ENCODE data around the gene KRT14.
"Not testable (repeated sequence)": the region's sequence is repeated elsewhere in the genome, so short reads cannot be mapped to it uniquely, and the experiment has no call there.

Gene KRT14

GRCh38 chr17:41544935-41545334, 41.8 kb downstream of the KRT14 start:
- no peak for DNase-seq

DNA sequence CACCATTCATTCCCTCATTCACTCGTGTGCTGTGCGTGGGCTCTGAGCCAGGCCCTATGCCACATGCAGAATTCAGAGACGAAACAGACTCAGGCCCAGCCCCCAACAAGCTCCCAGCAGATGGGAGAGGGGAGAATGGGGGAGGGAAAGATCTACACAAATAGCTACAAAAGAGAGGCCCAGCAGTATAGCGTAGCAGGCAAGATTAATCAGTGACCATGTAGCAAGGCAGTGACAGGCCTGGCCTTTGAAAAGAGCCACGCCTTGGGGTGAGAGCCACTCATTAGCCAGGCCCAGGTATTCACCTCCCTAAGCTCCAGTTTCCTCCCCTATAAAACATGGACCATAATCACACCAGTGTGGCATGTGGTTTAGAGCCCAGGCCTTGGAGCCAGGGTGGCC, 42.2 kb downstream of the KRT14 start:
- DNase-seq, result peak; percentile 31 to 81 (median 51)

DNA sequence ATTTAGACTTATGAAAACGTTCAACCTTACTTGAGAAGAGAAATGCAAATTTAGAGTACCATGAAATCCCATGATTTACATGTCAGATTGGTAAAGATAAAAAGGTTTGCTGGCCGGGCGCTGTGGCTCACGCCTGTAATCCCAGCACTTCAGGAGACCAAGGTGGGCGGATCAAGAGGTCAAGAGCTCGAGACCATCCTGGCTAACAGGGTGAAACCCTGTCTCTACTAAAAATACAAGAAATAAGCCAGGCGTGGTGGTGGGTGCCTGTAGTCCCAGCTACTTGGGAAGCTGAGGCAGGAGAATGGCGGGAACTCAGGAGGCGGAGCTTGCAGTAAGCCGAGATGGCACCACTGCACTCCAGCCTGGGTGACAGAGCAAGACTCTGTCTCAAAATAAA, 43.9 kb downstream of the KRT14 start:
- not testable (repeated sequence) for DNase-seq

- DNase-seq, result no peak
Measured at GRCh38 chr17:41542357-41542756, 44.3 kb downstream of the KRT14 start.

DNA sequence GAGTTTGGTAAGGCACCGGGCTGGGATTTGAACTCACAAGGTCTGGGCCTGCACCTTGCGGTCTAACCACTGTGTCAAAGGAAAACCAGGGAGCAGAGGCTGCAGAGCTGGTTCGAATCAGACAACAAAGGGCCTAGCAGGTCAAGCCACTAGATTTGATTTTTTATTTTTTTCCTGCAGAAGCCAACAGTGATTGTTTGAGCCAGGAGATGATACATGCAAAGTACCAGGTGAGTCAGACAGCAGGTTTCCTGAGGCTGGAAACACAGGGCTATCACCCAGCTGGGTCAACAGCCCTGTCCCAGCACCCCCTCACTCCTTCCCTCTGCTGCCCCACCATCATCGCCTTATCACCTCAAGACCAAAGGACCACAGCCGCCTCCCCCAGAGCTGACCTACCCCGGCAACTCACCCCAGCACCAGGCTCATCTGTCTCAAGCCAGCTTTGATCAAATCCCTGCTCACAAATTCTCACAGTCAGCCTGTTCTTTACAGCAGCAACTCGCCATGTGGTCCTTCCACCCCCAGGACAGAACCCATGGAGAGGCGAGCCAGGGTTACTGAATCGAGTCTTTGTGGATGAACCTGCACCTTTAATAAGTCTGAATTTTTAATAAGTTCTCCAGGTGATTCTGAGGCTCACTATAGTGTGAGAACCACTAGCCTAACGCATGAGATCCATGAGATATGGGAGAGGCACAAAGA, 45.6 kb downstream of the KRT14 start:
- peak in 1 of 3 experiments; percentile 49 for DNase-seq

DNA sequence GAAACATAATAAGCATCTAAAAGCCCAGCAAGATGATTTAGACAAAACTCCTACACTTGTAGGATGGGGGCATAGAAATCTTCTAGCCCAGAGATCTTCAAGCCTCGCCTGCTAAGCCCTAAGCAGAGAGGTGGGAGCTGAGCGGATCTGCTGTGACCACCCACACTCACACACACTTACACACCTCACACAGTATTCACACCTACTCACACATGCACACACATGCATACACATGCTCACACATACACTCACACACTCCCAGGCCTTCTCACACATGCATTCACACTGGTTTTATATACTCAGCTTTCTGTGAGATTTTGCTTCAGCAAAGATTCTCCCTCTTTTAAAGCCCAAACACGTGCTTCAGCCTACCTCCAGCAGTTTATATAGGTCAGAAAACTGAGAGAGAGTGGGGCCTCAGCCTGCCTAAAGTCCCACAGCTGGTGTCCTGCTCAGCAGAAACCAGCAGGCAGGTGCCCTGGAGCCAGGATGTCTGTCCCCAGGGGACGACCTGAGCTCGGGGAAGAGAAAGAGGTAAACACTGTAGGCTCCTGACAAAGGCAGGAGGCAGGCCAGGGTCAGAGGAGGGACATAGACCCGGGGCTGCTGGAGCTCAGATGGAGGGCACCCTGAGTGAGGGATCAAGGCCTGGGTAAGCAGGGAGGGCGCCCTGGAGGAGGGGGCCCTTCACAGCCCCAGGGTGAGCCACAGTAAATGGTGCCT, 46.6 kb downstream of the KRT14 start:
- peak; percentile 36 to 83 (median 65) for DNase-seq

DNA sequence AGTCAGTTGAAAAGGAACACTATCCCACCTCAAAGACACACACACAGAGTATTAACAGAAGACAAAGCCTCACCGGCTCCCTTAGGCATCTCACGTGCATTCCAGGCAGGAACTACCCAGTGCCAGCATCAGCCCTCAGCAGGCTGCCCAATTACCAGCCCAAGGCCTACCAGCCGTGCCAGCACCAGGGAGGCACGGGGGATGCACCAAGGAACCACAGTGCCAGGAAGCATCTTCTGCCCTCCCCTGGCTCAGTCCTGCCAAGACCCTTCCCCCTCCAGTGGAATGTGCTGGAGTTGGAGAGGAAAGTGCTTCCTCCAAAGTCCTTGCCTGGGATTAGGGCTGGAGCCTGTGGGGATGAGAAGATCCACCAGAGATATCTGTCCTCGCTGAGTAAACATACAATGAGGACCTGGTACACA, 47.6 kb downstream of the KRT14 start:
- no peak for DNase-seq

DNA sequence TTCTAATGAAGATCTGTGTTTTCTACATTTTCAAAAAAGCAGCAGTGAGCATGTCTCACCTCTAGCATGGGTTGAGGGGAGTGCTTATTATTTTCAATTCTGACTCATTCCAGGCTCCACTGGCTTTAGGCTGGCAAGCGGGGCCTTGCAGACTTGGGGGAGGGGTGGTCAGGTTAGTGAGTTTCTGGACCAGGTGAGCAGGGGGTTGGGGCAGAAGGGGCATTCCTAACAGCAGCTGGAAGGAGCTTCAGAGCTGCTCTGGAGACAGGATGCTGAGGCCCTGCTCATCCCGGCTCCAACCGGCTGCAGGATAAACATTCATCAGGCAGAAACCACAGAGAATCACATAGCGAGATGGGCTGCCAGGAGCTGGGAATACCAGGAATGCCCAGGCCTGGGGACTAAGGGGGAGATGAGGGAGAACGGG, 48.1 kb downstream of the KRT14 start:
- DNase-seq, result peak in 1 of 3 experiments; percentile 28

DNA sequence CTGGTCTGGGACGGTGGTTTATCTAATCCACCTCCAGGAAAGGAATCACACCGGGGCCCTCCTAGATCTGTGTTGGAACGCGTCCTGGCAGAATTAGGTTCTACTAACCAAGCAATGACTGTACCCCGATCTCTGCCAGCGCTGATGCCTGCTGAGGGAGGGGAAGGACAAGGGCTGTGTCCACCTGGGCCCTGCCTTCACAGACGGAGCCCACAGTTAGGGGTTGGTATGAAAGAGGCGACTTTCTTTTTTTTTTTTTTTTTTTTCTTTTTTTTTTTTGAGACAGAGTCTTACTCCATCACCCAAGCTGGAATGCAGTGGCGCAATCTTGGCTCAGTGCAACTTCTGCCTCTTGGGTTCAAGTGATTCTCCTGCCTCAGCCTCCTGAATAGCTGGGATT, 48.7 kb downstream of the KRT14 start:
- DNase-seq, result no peak

DNA sequence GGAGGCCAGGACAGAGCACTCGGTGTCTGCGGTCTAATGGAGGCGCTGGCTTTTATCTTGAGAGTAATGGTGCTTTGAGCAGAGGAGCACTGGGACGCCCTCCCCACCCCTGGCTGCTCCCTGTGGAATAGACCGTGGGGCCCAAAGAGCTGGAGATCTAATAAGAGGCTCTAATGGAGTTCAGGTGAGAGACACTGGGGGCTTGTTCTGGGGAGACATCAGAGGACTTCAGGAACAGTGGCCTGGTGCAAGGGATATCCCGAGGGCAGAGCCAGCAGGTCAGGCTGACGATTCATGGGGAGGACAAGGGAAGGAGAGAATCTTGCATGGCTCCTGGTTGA, 49.1 kb downstream of the KRT14 start:
- DNase-seq, result no peak

- DNase-seq, result no peak
Measured at GRCh38 chr17:41536741-41537613, 49.7 kb downstream of the KRT14 start.

DNA sequence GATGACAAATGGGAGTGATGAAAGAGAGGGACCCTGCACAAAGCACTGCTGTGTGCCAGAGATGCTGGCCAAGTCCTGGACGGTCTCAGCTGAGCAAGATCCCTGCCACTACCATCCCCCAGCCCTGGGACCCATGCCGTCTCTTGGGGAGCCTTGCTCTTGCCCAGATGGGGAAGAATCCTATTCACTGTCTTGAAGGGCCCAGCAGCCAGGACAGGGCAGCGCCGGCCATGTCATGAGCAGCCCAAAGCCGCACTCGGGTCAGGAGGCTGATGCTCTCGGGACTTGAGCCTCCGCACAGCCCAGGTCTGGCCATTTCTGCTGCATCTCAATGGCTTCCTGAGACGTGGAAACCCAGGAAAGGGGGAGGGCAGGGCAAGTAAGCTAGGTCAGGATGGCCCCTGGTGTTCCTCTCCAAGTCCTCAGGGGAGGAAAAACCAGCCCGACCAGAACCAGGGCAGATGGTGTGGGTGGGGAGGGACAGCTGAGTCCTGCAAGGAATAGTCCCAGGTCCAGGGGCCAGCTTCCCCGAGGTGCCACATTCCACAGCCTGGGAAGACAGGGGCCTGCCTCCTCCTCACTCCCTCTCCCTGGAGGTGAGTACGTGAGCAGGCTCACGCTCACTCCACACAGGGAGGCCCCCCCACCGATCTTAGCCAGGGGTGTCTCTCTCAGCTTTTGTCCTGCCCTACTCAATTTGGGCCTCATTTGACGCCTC, 50.8 kb downstream of the KRT14 start:
- peak in 1 of 3 experiments; percentile 8 for DNase-seq

- DNase-seq, result no peak
Measured at GRCh38 chr17:41534899-41535546, 51.7 kb downstream of the KRT14 start.

DNA sequence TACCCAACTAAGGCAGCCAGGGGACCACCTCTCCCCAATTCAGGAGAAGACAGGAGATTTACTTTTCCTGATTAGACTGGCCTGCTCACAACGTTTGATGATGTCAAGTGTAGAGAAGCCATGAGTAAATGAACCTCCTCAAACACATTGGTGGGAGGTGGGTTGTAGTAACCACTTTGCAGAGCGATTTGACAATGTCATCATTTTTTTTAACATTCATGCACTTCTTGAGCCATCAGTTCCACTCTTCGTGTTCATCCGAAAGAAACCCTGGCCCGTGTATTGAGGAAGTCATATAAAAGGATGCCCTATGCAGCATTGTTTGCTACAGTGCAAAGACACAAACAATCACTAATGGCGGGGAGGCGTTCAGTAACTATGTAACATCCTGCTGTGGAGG, 53.1 kb downstream of the KRT14 start:
- DNase-seq, result no peak

DNA sequence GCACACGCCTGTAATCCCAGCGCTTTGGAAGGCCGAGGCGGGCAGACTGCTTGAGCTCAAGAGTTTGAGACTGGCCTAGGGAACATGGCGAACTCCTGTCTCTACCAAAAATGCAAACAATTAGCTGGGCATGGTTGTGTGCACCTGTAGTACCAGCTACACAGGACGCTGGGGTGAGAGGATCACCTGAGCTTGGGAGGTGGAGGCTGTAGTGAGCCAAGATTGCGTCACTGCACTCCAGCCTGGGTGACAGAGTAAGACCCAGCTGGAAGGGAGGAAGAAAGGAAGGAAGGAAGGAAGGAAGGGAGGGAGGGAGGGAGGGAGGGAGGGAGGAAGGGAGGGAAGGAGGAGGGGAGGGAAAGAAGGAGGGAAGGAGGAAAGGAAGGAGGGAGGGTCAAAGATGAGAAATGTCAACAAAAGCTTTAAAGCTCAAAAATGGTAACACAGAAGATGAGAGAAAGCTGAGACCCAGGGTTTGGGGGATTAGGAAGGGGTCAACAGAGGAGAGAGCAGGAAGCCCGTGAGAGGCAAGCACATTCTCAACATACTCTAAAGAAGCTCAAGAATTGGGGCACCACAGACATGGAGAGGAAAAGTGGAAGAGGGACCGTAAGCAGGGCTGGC, 53.6 kb downstream of the KRT14 start:
- DNase-seq, result no peak

Data from NCI-H1417 (cell line).